GM12878 (cell line): ENCODE results near the gene SLC1A5. TPM values are rescaled to one million over a fixed set of nuclear protein-coding genes. Genes with fewer than 3 reads are reported as not detected.

Experiments
- ATAC-seq: fragments of 200-7000 bp; cut with Tn5 transposase; 3 replicates; pipeline ENCODE4 v1.9.1; 2020; ENCODE audit warnings: mild to moderate bottlenecking, moderate library complexity
- BruUV-seq: library from RNA; stranded (reverse); fragments of 400-500 nt; replicated peaks from 2 replicates; lab custom pipeline; 2021; lab: Mats Ljungman, UMichigan
- CTCF ChIA-PET: fragments of 300-600 bp; sonication (Branson Sonifier 250); formaldehyde crosslinking; extraction: SDS; loops from one replicate; lab custom pipeline; 2021; ENCODE audit warnings: inconsistent platforms; lab: Yijun Ruan, JAX
- POLR2A ChIA-PET: fragments of 350-600 bp; formaldehyde crosslinking; extraction: SDS; loops from one replicate; lab custom pipeline; 2021; ENCODE audit warnings: inconsistent platforms; lab: Charles Lee
- RAD21 ChIA-PET: fragments of 300-600 bp; sonication (Branson Sonifier 250); formaldehyde crosslinking; loops from one replicate; lab custom pipeline; 2023; ENCODE audit warnings: antibody characterized with exemption; ENCODE audit not compliant: unreplicated experiment; lab: Charles Lee
- SMC1A ChIA-PET: fragments of 300-600 bp; sonication (Branson Sonifier 250); formaldehyde crosslinking; loops from one replicate; lab custom pipeline; 2023; ENCODE audit not compliant: unreplicated experiment, uncharacterized antibody; lab: Charles Lee
- DNase-seq: peaks from one replicate; pipeline ENCODE4 v3.0.0-alpha.2; 2011; ENCODE audit warnings: low read depth, low spot score
- FAIRE-seq: peaks from 3 replicates; lab custom pipeline; 2011; peaks lifted over from hg19 to GRCh38; lab: Jason Lieb, UNC
- H2AFZ ChIP-seq: 2 replicates; pipeline ENCODE4 v1.6.0; 2011; ENCODE audit warnings: low read depth, low read length, control low read depth; ENCODE audit not compliant: control insufficient read depth
- H3K27ac ChIP-seq: 2 replicates; pipeline ENCODE4 v1.5.1; 2011; ENCODE audit warnings: control low read depth; ENCODE audit not compliant: control insufficient read depth, insufficient read depth
- H3K27me3 ChIP-seq, 2 experiments: replicated peaks in 1 of 2; 2 replicates each; pipeline versions ENCODE4 v1.6.0 to v1.6.1; 2011; ENCODE audit warnings: low read length in 1 of 2; ENCODE audit not compliant: control insufficient read depth in 2 of 2, insufficient read depth in 2 of 2
- H3K36me3 ChIP-seq, 2 experiments: 2 replicates each; pipeline ENCODE4 v1.5.1; 2011; ENCODE audit warnings: low read length in 1 of 2; ENCODE audit not compliant: control insufficient read depth in 2 of 2, insufficient read depth in 2 of 2
- H3K4me1 ChIP-seq: 2 replicates; pipeline ENCODE4 v1.6.1; 2011; ENCODE audit warnings: mild to moderate bottlenecking, low read length, moderate library complexity, mixed read lengths; ENCODE audit not compliant: control insufficient read depth, insufficient read depth
- H3K4me2 ChIP-seq: 2 replicates; pipeline ENCODE4 v1.6.0; 2011; ENCODE audit warnings: control low read depth; ENCODE audit not compliant: control insufficient read depth, insufficient read depth
- H3K4me3 ChIP-seq: fragments of 200-600 bp; sonication (generic); 2 replicates; pipeline ENCODE4 v1.5.1; 2016
- H3K79me2 ChIP-seq: 2 replicates; pipeline ENCODE4 v1.6.0; 2011; ENCODE audit warnings: low read length; ENCODE audit not compliant: control insufficient read depth, insufficient read depth
- H3K9ac ChIP-seq: 2 replicates; pipeline ENCODE4 v1.8.0; 2011; ENCODE audit warnings: low read length, control low read depth, mixed read lengths; ENCODE audit not compliant: control insufficient read depth, insufficient read depth
- H3K9me3 ChIP-seq: replicated peaks from 3 replicates; pipeline ENCODE4 v1.5.1; 2011; ENCODE audit warnings: mild to moderate bottlenecking, low read length; ENCODE audit not compliant: control insufficient read depth, insufficient read depth
- H4K20me1 ChIP-seq: 2 replicates; pipeline ENCODE4 v1.6.0; 2011; ENCODE audit not compliant: control insufficient read depth, insufficient read depth
- CEBPB ChIP-seq, 2 experiments: fragments of 150-350 bp in 1 of 2; IDR thresholded peaks; 2 replicates each; pipeline ENCODE4 v1.6.1; 2012 to 2014; ENCODE audit warnings: low read depth in 2 of 2, low read length in 2 of 2, borderline replicate concordance in 1 of 2, inconsistent platforms in 1 of 2
- EED ChIP-seq: sonication (generic); IDR thresholded peaks from 2 replicates; pipeline ENCODE4 v1.6.1; 2016; ENCODE audit warnings: antibody characterized with exemption, low read depth
- ESRRA ChIP-seq: IDR thresholded peaks from 2 replicates; pipeline ENCODE4 v1.6.1; 2012; ENCODE audit warnings: mild to moderate bottlenecking, low read length, improper control_type of control experiment
- IKZF1 ChIP-seq: fragments of 450-650 bp; conservative IDR thresholded peaks from 2 replicates; pipeline ENCODE4 v1.6.1; 2017; ENCODE audit warnings: antibody characterized with exemption, mild to moderate bottlenecking
- JUND ChIP-seq: IDR thresholded peaks from 2 replicates; pipeline ENCODE4 v1.6.1; 2012; ENCODE audit warnings: low read depth, mild to moderate bottlenecking, low read length, improper control_type of control experiment, moderate library complexity
- POLR2A ChIP-seq: IDR thresholded peaks from 2 replicates; pipeline ENCODE4 v1.6.1; 2011; ENCODE audit warnings: low read depth, mild to moderate bottlenecking, low read length
- RFX5 ChIP-seq: IDR thresholded peaks from 2 replicates; pipeline ENCODE4 v1.6.1; 2011; ENCODE audit warnings: low read depth, low read length, improper control_type of control experiment
- RUNX3 ChIP-seq: IDR thresholded peaks from 2 replicates; pipeline ENCODE4 v1.6.1; 2012; ENCODE audit warnings: low read length, inconsistent platforms
- SRF ChIP-seq, 2 experiments: IDR thresholded peaks; 2 replicates each; pipeline ENCODE4 v1.6.1; 2011; ENCODE audit warnings: low read depth in 2 of 2, low read length in 2 of 2, mild to moderate bottlenecking in 1 of 2, moderate library complexity in 1 of 2
- STAT3 ChIP-seq: IDR thresholded peaks from 2 replicates; pipeline ENCODE4 v1.6.1; 2011; ENCODE audit warnings: low read depth, low read length, improper control_type of control experiment
- ZSCAN29 ChIP-seq: fragments of 450-650 bp; IDR thresholded peaks from 2 replicates; pipeline ENCODE4 v1.6.1; 2017; ENCODE audit warnings: mild to moderate bottlenecking, moderate library complexity
- WGBS: methylation state at CpG from one replicate; pipeline ENCODE4 v1.1.6; 2016; ENCODE audit warnings: low lambda C conversion rate; ENCODE audit not compliant: insufficient replicate concordance, insufficient coverage; ENCODE audit errors: missing lambda C conversion rate; 5-methylcytosine and 5-hydroxymethylcytosine counted together
- in situ Hi-C: fragments of 300-500 bp; cut with MboI; formaldehyde crosslinking; loops from 9 replicates; pipeline ENCODE4 v1.14.3; 2018; ENCODE audit warnings: mixed read lengths
- intact Hi-C: fragments of 100-400 bp; cut with micrococcal nuclease; formaldehyde crosslinking; loops from one replicate; pipeline ENCODE4 v1.14.2; 2022; ENCODE audit not compliant: unreplicated experiment
- polyA plus RNA-seq, 11 experiments: library from polyadenylated mRNA; depleted of rRNA in 4 of 11; unstranded in 6 of 11; stranded (reverse) in 5 of 11; fragments of >200 nt; fragmentation: Nextera tagmentation in 4 of 11; fragmentation: Illumina TruSeq in 1 of 11; extraction: Ambion mirVana in 4 of 11; extraction: Trizol in 1 of 11; gene quantifications; 1 replicate in 1 of 11; 2 replicates in 10 of 11; pipeline versions ENCODE4 v1.2.1 to v1.2.3, GENCODE V29; 2011 to 2016; ENCODE audit warnings: inconsistent platforms in 2 of 11, missing spikeins in 2 of 11, low read depth in 1 of 11
- total RNA-seq, 4 experiments: library from RNA; depleted of rRNA in 3 of 4; stranded (reverse); fragments of >200 nt in 3 of 4; fragmentation: Illumina TruSeq in 1 of 4; extraction: Trizol in 1 of 4; gene quantifications; 2 replicates each; pipeline versions ENCODE4 v1.2.1 to v1.2.3, GENCODE V29; 2013 to 2021

Gene SLC1A5
- total and polyA plus RNA-seq, 10 of the 15 experiments (the other 5 are each of a cell fraction or from before 2014, with no cell fraction given): 9.1 to 129 (median 60.9) TPM

GRCh38 chr19:46732172-46732938, 56.0 kb downstream of the SLC1A5 start:
- DNase-seq (no peak), ATAC-seq (no peak), FAIRE-seq (no peak)
- Histone ChIP-seq H2AFZ (no peak overlapping the region), H3K36me3 (peaks cover 41 to 63% of the 10 kb centered on the region in 2 experiments), H4K20me1 (no peaks in the 10 kb centered on the region; the same call in none of the 2 replicates), H3K4me3 (no peak overlapping the region), H3K4me1 (peaks cover 10% of the 10 kb centered on the region), H3K27ac (no peak overlapping the region), H3K9ac (no peak overlapping the region), H3K4me2 (no peak overlapping the region), H3K79me2 (peaks cover 3% of the 10 kb centered on the region; the same call in 1 of the 2 replicates), H3K9me3 (no peaks in the 10 kb centered on the region), H3K27me3 (no peaks in the 10 kb centered on the region)
- ChIA-PET RAD21 (interaction anchor here (0.6 kb wide), 1 partner anchor 67 kb away, joined by 3 read pairs; no protein-coding TSS in a partner anchor), POLR2A (interaction anchor here (0.6 kb wide), 1 partner anchor 69 kb away, joined by 6 read pairs; no protein-coding TSS in a partner anchor), SMC1A (no interaction called here), CTCF (interaction anchor here (6.0 kb wide), 1 partner anchor 28 kb away, joined by 78 read pairs; no protein-coding TSS in a partner anchor)
- no TSS peak for BruUV-seq
- WGBS: 73% methylated on average over 28 of the region's 28 CpGs
- intact Hi-C loops: no loop called here
- in situ Hi-C loops: no loop called here
- no peak for TF ChIP-seq SRF (IDR thresholded peaks at IDR 0.05; ENCODE audit: low read depth in 2 of 2, low read length in 2 of 2)
- TF ChIP-seq JUND: no peak
- TF ChIP-seq ESRRA: no peak
- no peak for TF ChIP-seq ZSCAN29
- peak; percentile 71 for TF ChIP-seq RUNX3
- TF ChIP-seq IKZF1: no peak
- no peak for TF ChIP-seq STAT3
- TF ChIP-seq EED: 0 out of 2 replicates have a peak, but pooled peaks have one; percentile 14
- no peak for TF ChIP-seq CEBPB (IDR thresholded peaks at IDR 0.05; ENCODE audit: borderline replicate concordance in 1 of 2, low read depth in 2 of 2, low read length in 2 of 2)
- no peak for TF ChIP-seq RFX5
- TF ChIP-seq POLR2A: peak; percentile 50
